ENCODE data around the gene OGFR.

- no peak for TF ChIP-seq EZH2 (IDR thresholded peaks at IDR 0.05)
- TF ChIP-seq CTCF (IDR thresholded peaks at IDR 0.05): no peak
Measured at GRCh38 chr20:62824476-62825332, 20.1 kb downstream of the OGFR start.

Measured in neural progenitor cell (in vitro differentiated cells).